Fibroblast of lung (primary cell): ENCODE results near the gene MIEF1.

Experiments used
- CTCF ChIP-seq, 2 donors: IDR thresholded peaks in 1 of 2; conservative IDR thresholded peaks in 1 of 2; 1 replicate in 1 of 2; 2 replicates in 1 of 2; pipeline ENCODE4 v1.5.1; 2011 to 2012; ENCODE audit warnings: low read length in 2 of 2, control low read depth in 1 of 2, inconsistent platforms in 1 of 2, low read depth in 1 of 2, mild to moderate bottlenecking in 1 of 2
- EZH2 ChIP-seq: IDR thresholded peaks from 2 replicates; pipeline ENCODE4 v1.5.1; 2012; ENCODE audit warnings: low read length, control low read depth, mild to moderate bottlenecking; ENCODE audit errors: missing control alignments

GRCh38 chr22:39527481-39527961, 25.4 kb downstream of the MIEF1 start:
- TF ChIP-seq CTCF (conservative IDR thresholded peaks at IDR 0.05 in 1 of 2, IDR thresholded peaks at IDR 0.05 in 1 of 2; ENCODE audit: low read depth in 1 of 2, low read length in 2 of 2), result no peak
- TF ChIP-seq EZH2, result no peak
